BJ (cell line): ENCODE results near the gene INSIG1. TPM values are rescaled to one million over a fixed set of nuclear protein-coding genes. Genes with fewer than 3 reads are reported as not detected.

Experiments
- CTCF ChIA-PET: fragments of 350-600 bp; formaldehyde crosslinking; extraction: SDS; loops from one replicate; lab custom pipeline; 2021; ENCODE audit warnings: antibody characterized with exemption, inconsistent platforms; lab: Yijun Ruan, JAX
- POLR2A ChIA-PET: fragments of 300-600 bp; sonication (Branson Sonifier 250); formaldehyde crosslinking; extraction: SDS; loops from one replicate; lab custom pipeline; 2021; ENCODE audit warnings: antibody characterized with exemption; lab: Charles Lee
- DNase-seq: peaks from one replicate; pipeline ENCODE4 v3.0.0-alpha.2; 2011; ENCODE audit warnings: low read depth
- H3K27me3 ChIP-seq: 2 replicates; pipeline ENCODE4 v1.6.0; 2011; ENCODE audit warnings: low read length; ENCODE audit not compliant: control insufficient read depth, insufficient read depth
- H3K36me3 ChIP-seq: 2 replicates; pipeline ENCODE4 v1.5.1; 2011; ENCODE audit warnings: low read length; ENCODE audit not compliant: control insufficient read depth, insufficient read depth
- H3K4me3 ChIP-seq: 2 replicates; pipeline ENCODE4 v1.5.1; 2011; ENCODE audit warnings: low read depth, mild to moderate bottlenecking, control low read depth, low read length
- CTCF ChIP-seq: IDR thresholded peaks from 2 replicates; pipeline ENCODE4 v1.5.1; 2011; ENCODE audit warnings: low read depth, mild to moderate bottlenecking, control low read depth, inconsistent platforms, low read length, moderate library complexity; ENCODE audit not compliant: insufficient read depth
- polyA plus RNA-seq: library from polyadenylated mRNA; depleted of rRNA; stranded (reverse); fragments of >200 nt; gene quantifications from 2 replicates; pipeline ENCODE4 v1.2.3, GENCODE V29; 2011

INSIG1 gene
- polyA plus RNA-seq, 1 experiment = 11.0 TPM

DNA sequence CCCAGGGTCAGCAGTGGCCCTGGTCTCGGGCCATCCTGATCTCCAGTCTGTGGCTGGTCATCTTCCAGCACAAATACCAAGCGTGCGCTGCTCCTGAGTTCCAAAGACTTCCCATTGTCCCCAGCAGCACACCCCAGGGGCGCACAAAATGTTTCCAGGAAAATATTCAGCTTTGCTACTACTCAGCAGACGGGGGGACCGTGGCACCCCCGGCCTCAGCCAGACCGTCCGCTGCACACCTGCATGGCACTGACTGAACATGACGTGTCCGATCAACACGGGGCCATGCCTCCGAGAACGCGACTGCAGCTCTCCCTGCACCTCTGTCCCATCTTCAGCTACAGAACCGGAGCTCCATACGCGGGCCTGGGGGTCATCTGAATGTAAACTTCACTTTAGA is 9.6 kb upstream of the INSIG1 start:
- ChIA-PET CTCF (no interaction called here), POLR2A (no interaction called here)
- no peak for DNase-seq
- Histone ChIP-seq H3K27me3 (0 out of 2 replicates have a peak, but pooled peaks cover 4% of the 10 kb centered on the region), H3K4me3 (no peak overlapping the region), H3K36me3 (no peaks in the 10 kb centered on the region)
- TF ChIP-seq CTCF = no peak

GRCh38 chr7:155289107-155289506 is 8.6 kb upstream of the INSIG1 start:
- Histone ChIP-seq H3K36me3 (no peaks in the 10 kb centered on the region), H3K27me3 (0 out of 2 replicates have a peak, but pooled peaks cover 4% of the 10 kb centered on the region), H3K4me3 (no peak overlapping the region)
- DNase-seq = no peak
- ChIA-PET POLR2A (no interaction called here), CTCF (interaction anchor here (1.3 kb wide), 1 partner anchor 18 kb away, joined by 3 read pairs; no protein-coding TSS in a partner anchor)
- TF ChIP-seq CTCF = no peak

DNA sequence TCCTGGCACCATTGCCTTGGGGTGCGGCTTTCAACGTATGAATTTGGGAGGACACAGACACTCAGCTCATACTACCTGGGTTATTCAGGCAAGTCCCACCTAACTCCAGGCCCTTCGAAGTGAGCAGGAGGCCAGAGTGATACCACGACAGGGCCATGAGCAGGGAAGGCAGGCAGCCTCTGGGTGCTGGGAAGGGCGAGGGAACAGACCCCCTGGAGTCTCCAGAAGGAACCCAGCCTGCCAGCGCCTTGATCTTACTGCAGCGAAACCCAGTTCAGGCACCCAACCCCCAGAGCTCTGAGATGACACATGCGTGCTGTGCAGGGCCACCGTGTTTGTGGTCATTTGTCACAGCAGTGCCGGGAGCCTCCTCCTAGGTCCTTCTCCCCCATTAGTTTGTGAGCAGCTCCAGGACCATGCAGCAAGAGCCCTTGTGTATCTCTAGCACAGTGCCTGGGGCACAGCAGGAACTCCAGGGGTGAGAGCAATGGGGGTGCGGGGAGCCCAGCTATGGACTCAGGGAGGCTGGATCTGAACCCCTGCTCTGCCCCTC is 7.7 kb upstream of the INSIG1 start:
- 0 out of 2 replicates have a peak, but pooled peaks cover 2% of the 10 kb centered on the region for H3K27me3 ChIP-seq
- no peak for DNase-seq
- no peaks in the 10 kb centered on the region for H3K36me3 ChIP-seq
- CTCF ChIA-PET = interaction anchor here (1.3 kb wide), 1 partner anchor 17 kb away, joined by 3 read pairs; no protein-coding TSS in a partner anchor
- TF ChIP-seq CTCF = no peak
- POLR2A ChIA-PET = no interaction called here
- H3K4me3 ChIP-seq = no peak overlapping the region

- ChIA-PET POLR2A (no interaction called here), CTCF (no interaction called here)
- H3K4me3 ChIP-seq = no peak overlapping the region
- H3K27me3 ChIP-seq = no peaks in the 10 kb centered on the region
- TF ChIP-seq CTCF = no peak
- no peak for DNase-seq
- no peaks in the 10 kb centered on the region for H3K36me3 ChIP-seq
Measured at GRCh38 chr7:155291045-155291530, 6.6 kb upstream of the INSIG1 start.

- Histone ChIP-seq H3K27me3 (no peaks in the 10 kb centered on the region), H3K36me3 (no peaks in the 10 kb centered on the region), H3K4me3 (no peak overlapping the region)
- ChIA-PET CTCF (no interaction called here), POLR2A (no interaction called here)
- DNase-seq = no peak
- no peak for TF ChIP-seq CTCF
Measured at GRCh38 chr7:155291729-155292128, 5.9 kb upstream of the INSIG1 start.
